Kidney (tissue), 14 donors: ENCODE data around the gene UPK1B. TPM values are rescaled to one million over a fixed set of nuclear protein-coding genes. Genes with fewer than 3 reads are reported as not detected.

Source experiments
- DNase-seq, 5 donors: peaks; one replicate each; pipeline ENCODE4 v3.0.0-alpha.2; 2013 to 2020
- FAIRE-seq: peaks from 2 replicates; lab custom pipeline; 2012; peaks lifted over from hg19 to GRCh38; lab: Jason Lieb, UNC
- H3K27ac ChIP-seq, 2 donors: one replicate each; pipeline ENCODE4 v1.7.0; 2013; ENCODE audit warnings: low read depth in 2 of 2, low read length in 2 of 2, inconsistent platforms in 1 of 2
- H3K27me3 ChIP-seq: one replicate; pipeline ENCODE4 v1.7.1; 2013; ENCODE audit warnings: low read length, inconsistent platforms; ENCODE audit not compliant: control insufficient read depth, insufficient read depth
- H3K36me3 ChIP-seq, 3 donors: one replicate each; pipeline versions ENCODE4 v1.7.0 to v1.7.1; 2013; ENCODE audit warnings: low read length in 3 of 3, control low read depth in 1 of 3, inconsistent platforms in 1 of 3; ENCODE audit not compliant: insufficient read depth in 3 of 3, control insufficient read depth in 2 of 3
- H3K4me1 ChIP-seq, 3 donors: one replicate each; pipeline versions ENCODE4 v1.7.0 to v1.7.1; 2013; ENCODE audit warnings: low read length in 3 of 3, inconsistent platforms in 1 of 3, low read depth in 1 of 3; ENCODE audit not compliant: control insufficient read depth in 2 of 3, insufficient read depth in 2 of 3
- H3K4me3 ChIP-seq, 3 donors: one replicate each; pipeline versions ENCODE4 v1.7.0 to v1.8.1; 2013; ENCODE audit warnings: low read length in 3 of 3, control low read depth in 1 of 3, inconsistent platforms in 1 of 3
- H3K9ac ChIP-seq, 3 donors: one replicate each; pipeline versions ENCODE4 v1.7.0 to v1.7.1; 2013; ENCODE audit warnings: low read length in 3 of 3, control low read depth in 1 of 3, inconsistent platforms in 1 of 3
- H3K9me3 ChIP-seq, 3 donors: one replicate each; pipeline versions ENCODE4 v1.7.0 to v1.7.1; 2013; ENCODE audit warnings: low read length in 3 of 3, control low read depth in 1 of 3, inconsistent platforms in 1 of 3; ENCODE audit not compliant: control insufficient read depth in 2 of 3, insufficient read depth in 1 of 3
- CTCF ChIP-seq: IDR thresholded peaks from 3 replicates; pipeline ENCODE4 v1.5.1; 2012; ENCODE audit warnings: mild to moderate bottlenecking, moderate library complexity, borderline replicate concordance; ENCODE audit not compliant: insufficient read depth; ENCODE audit errors: extremely low read depth
- intact Hi-C: fragments of 100-400 bp; cut with DNase I; formaldehyde crosslinking; loops from one replicate; pipeline ENCODE4 v1.11.1; 2022
- polyA plus RNA-seq: library from polyadenylated mRNA; stranded (reverse); fragments of 350-450 nt; fragmentation: Illumina TruSeq; extraction: RNeasy Lipid Tissue Mini Kit (QIAGEN cat#74804); gene quantifications from one replicate; pipeline ENCODE4 v1.2.3, GENCODE V29; 2014; ENCODE audit warnings: low read depth, low replicate concordance; ENCODE audit not compliant: insufficient read depth
- total RNA-seq: library from RNA; stranded (reverse); fragmentation: NEBNext Ultra II Directional; extraction: Animal tissue kit (Norgen Biotek cat#: 25700); gene quantifications from one replicate; pipeline ENCODE4 v1.2.1, GENCODE V29; 2021
- donor health status: control.
- donor health status: control.
- donor health status: control.
- donor health status: control.
- donor health status: control.
- donor health status: DM: yes; HTN: yes; CAD: no.
- donor health status: Normal renal cell carcinoma (clear cell type).

Gene UPK1B
- total and polyA plus RNA-seq, 2 donors from 2014 or later = 3.9 to 12.4 TPM

GRCh38 chr3:119146578-119147375 lies 26.6 kb upstream of the UPK1B start:
- FAIRE-seq (no peak), DNase-seq (no peak)
- Histone ChIP-seq H3K27me3 (no peaks in the 10 kb centered on the region), H3K4me1 (peaks cover 0 to 4% (median 0%) of the 10 kb centered on the region in 3 donors), H3K27ac (no peak overlapping the region), H3K9me3 (no peaks in the 10 kb centered on the region), H3K36me3 (no peaks in the 10 kb centered on the region), H3K9ac (no peak overlapping the region), H3K4me3 (no peak overlapping the region)
- no peak for TF ChIP-seq CTCF
- intact Hi-C loops = no loop called here

- H3K4me3 ChIP-seq = no peak overlapping the region
- intact Hi-C loops = no loop called here
- H3K9me3 ChIP-seq = no peaks in the 10 kb centered on the region
- H3K27ac ChIP-seq = no peak overlapping the region
- H3K9ac ChIP-seq = no peak overlapping the region
- H3K27me3 ChIP-seq = no peaks in the 10 kb centered on the region
- peaks cover 0 to 4% (median 0%) of the 10 kb centered on the region in 3 donors for H3K4me1 ChIP-seq
- no peak for FAIRE-seq
- no peak for DNase-seq
- TF ChIP-seq CTCF = no peak
- H3K36me3 ChIP-seq = no peaks in the 10 kb centered on the region
These were observed 25.9 kb upstream of the UPK1B start for GRCh38 chr3:119147494-119147893.

DNA sequence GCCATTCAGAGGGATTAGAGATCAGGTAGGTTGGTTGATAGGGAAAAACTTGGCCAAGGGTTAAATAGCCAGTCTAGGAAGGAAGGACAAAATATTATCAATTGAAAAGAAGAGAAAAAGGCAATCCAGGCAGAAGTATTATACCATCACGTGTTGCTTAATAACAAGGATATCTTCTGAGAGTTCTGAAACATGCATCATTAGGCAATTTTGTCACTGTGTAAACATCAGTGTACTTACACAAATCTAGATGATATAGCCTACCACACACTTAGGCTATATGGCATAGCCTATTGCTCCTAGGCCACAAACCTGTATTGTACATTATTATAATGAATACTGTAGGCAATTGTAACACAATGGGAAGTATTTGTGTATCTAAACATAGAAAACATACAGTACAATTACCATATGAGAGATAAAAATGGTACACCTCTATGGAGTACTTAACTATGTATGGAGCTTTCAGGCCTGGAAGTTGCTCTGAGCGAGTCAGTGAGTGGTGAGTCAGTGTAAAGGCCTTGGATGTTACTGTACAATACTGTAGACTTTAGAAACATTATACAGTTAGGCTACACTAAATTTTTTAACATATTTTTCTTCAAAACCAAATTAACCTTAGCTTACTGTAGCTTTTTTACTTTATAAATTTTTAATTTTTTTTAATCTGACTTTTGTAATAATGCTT lies 24.8 kb upstream of the UPK1B start:
- no peaks in the 10 kb centered on the region for H3K9me3 ChIP-seq
- H3K27me3 ChIP-seq = no peaks in the 10 kb centered on the region
- no peak overlapping the region for H3K4me3 ChIP-seq
- no peak for DNase-seq
- no peak for TF ChIP-seq CTCF
- peaks cover 0 to 4% (median 0%) of the 10 kb centered on the region in 3 donors for H3K4me1 ChIP-seq
- intact Hi-C loops = no loop called here
- no peaks in the 10 kb centered on the region for H3K36me3 ChIP-seq
- no peak for FAIRE-seq
- no peak overlapping the region for H3K27ac ChIP-seq
- H3K9ac ChIP-seq = no peak overlapping the region
